ENCODE data around the gene MRPL41. TPM values are rescaled to one million over a fixed set of nuclear protein-coding genes. Genes with fewer than 3 reads are reported as not detected.

MRPL41 gene
- total and polyA plus RNA-seq, 2 of the 13 experiments (the other 11 are each of a cell fraction or from before 2014, with no cell fraction given), result 20.9 to 54.0 TPM

DNA sequence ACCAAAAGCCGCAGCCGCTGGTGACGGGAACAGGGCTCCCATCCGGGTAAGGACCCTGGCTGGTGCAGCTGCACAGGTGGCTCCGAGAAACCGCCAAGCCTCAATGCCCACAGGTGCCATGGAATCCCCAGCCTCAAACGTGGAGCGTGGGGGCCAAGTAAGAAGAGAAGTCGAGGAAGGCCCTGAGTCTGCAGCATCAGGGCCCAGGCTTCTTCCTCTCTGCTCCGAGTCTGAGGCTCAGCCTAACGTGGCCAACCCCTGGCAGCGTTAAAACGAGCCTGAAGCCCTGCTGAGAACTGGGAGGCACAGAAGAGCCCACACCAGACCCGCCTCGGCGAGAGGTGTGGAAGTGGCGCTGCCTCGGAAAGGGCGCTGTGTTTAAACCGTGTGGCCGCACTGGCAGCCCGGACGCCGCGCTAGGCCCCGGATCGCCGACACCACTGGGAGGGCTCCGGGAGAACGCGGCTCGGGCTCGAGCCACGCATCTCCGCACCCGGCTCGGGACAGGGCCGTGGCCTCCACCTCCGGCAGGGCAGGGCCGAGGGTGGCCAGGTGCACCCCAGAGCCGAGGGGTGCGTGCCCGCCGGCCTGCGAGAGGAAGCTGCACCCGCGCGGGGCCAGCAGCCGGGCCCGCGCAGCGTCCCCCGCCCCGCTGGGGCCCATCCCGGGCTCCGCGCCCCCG is 37.9 kb downstream of the MRPL41 start (continued):
- peak; percentile 61; the same call in 1 of the 2 replicates for TF ChIP-seq ZNF687 (CRISPR knock-in tag; IDR thresholded peaks at IDR 0.05)
- TF ChIP-seq ZNF350 (CRISPR knock-in tag; IDR thresholded peaks at IDR 0.05; ENCODE audit: borderline replicate concordance, low read depth), result 0 out of 2 replicates have a peak, but pooled peaks have one; percentile 22
- TF ChIP-seq, protein P1, sequence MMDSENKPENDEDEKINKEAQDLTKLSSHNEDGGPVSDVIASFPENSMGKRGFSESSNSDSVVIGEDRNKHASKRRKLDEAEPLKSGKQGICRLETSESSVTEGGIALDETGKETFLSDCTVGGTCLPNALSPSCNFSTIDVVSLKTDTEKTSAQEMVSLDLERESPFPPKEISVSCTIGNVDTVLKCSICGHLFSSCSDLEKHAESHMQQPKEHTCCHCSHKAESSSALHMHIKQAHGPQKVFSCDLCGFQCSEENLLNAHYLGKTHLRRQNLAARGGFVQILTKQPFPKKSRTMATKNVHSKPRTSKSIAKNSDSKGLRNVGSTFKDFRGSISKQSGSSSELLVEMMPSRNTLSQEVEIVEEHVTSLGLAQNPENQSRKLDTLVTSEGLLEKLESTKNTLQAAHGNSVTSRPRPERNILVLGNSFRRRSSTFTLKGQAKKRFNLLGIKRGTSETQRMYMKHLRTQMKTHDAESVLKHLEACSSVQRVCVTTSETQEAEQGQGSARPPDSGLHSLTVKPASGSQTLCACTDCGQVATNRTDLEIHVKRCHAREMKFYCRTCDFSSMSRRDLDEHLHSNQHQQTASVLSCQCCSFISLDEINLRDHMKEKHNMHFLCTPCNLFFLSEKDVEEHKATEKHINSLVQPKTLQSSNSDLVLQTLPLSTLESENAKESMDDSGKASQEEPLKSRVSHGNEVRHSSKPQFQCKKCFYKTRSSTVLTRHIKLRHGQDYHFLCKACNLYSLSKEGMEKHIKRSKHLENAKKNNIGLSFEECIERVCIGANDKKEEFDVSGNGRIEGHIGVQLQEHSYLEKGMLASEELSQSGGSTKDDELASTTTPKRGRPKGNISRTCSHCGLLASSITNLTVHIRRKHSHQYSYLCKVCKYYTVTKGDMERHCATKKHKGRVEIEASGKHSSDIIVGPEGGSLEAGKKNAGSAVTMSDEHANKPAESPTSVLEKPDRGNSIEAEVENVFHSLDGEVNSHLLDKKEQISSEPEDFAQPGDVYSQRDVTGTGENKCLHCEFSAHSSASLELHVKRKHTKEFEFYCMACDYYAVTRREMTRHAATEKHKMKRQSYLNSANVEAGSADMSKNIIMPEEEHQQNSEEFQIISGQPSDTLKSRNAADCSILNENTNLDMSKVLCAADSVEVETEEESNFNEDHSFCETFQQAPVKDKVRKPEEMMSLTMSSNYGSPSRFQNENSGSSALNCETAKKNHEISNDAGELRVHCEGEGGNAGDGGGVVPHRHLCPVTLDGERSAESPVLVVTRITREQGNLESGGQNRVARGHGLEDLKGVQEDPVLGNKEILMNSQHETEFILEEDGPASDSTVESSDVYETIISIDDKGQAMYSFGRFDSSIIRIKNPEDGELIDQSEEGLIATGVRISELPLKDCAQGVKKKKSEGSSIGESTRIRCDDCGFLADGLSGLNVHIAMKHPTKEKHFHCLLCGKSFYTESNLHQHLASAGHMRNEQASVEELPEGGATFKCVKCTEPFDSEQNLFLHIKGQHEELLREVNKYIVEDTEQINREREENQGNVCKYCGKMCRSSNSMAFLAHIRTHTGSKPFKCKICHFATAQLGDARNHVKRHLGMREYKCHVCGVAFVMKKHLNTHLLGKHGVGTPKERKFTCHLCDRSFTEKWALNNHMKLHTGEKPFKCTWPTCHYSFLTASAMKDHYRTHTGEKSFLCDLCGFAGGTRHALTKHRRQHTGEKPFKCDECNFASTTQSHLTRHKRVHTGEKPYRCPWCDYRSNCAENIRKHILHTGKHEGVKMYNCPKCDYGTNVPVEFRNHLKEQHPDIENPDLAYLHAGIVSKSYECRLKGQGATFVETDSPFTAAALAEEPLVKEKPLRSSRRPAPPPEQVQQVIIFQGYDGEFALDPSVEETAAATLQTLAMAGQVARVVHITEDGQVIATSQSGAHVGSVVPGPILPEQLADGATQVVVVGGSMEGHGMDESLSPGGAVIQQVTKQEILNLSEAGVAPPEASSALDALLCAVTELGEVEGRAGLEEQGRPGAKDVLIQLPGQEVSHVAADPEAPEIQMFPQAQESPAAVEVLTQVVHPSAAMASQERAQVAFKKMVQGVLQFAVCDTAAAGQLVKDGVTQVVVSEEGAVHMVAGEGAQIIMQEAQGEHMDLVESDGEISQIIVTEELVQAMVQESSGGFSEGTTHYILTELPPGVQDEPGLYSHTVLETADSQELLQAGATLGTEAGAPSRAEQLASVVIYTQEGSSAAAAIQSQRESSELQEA (CRISPR knock-in tag; IDR thresholded peaks at IDR 0.05; ENCODE audit: not compliant biosample characterization), result peak; percentile 74
- TF ChIP-seq, protein P2, sequence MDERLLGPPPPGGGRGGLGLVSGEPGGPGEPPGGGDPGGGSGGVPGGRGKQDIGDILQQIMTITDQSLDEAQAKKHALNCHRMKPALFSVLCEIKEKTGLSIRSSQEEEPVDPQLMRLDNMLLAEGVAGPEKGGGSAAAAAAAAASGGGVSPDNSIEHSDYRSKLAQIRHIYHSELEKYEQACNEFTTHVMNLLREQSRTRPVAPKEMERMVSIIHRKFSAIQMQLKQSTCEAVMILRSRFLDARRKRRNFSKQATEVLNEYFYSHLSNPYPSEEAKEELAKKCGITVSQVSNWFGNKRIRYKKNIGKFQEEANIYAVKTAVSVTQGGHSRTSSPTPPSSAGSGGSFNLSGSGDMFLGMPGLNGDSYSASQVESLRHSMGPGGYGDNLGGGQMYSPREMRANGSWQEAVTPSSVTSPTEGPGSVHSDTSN (CRISPR knock-in tag; IDR thresholded peaks at IDR 0.05), result no peak
- peak; percentile 40; the same call in 1 of the 2 replicates for TF ChIP-seq NRL (CRISPR knock-in tag; IDR thresholded peaks at IDR 0.05; ENCODE audit: borderline replicate concordance)
- 0 out of 4 replicates have a peak, but pooled peaks of 1 of the 2 experiments have one; percentile 20 for TF ChIP-seq HMGXB4 (CRISPR knock-in tag; IDR thresholded peaks at IDR 0.05; ENCODE audit: borderline replicate concordance in 1 of 2, low read depth in 1 of 2)
- TF ChIP-seq RBFOX2 (IDR thresholded peaks at IDR 0.05; ENCODE audit: low read depth, low read length), result 0 out of 2 replicates have a peak, but pooled peaks have one; percentile 43
- TF ChIP-seq CHD2 (IDR thresholded peaks at IDR 0.05; ENCODE audit: low read depth, low read length), result no peak
- TF ChIP-seq MAX (IDR thresholded peaks at IDR 0.05), result peak; percentile 36; the same call in 1 of the 2 replicates
- 0 out of 2 replicates have a peak, but pooled peaks have one; percentile 37 for TF ChIP-seq ZNF713 (CRISPR knock-in tag; IDR thresholded peaks at IDR 0.05)
- TF ChIP-seq KDM2A (CRISPR knock-in tag; IDR thresholded peaks at IDR 0.05; ENCODE audit: borderline replicate concordance, low read depth), result peak; percentile 40; the same call in 1 of the 2 replicates

All from HepG2 (cell line).